ENCODE data around the gene B4GALT6. TPM values are rescaled to one million over a fixed set of nuclear protein-coding genes. Genes with fewer than 3 reads are reported as not detected.

B4GALT6 gene
- total RNA-seq, 1 experiment from 2014 or later = 15.3 TPM

DNA sequence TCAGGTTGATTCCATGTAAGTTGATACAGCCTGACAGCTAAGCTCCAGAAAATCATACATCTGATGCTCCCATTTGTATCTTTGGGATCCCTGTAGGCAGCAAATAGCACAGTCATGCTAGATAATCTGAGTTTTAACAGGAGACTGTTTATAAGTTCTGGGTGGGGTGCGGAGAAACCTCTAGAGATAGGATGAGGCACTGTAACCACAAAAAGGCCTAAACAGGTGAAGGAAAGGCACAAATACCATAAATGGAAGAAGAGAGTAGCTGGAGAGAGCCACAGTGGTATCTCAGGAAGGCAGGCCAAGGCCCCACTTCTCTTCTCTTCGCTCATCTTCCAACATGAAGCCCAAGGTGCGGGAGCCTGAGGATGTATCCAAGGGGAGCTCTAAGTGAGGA is 18.1 kb upstream of the B4GALT6 start:
- DNase-seq = no peak
- no peak overlapping the region for H3K4me3 ChIP-seq (ENCODE audit: insufficient read depth, low read depth, low read length)
- no peaks in the 10 kb centered on the region for H3K36me3 ChIP-seq (replicated peaks; ENCODE audit: control insufficient read depth, insufficient read depth, low read length)
- H3K27me3 ChIP-seq (ENCODE audit: control insufficient read depth, insufficient read depth, low read length) = no peaks in the 10 kb centered on the region

DNA sequence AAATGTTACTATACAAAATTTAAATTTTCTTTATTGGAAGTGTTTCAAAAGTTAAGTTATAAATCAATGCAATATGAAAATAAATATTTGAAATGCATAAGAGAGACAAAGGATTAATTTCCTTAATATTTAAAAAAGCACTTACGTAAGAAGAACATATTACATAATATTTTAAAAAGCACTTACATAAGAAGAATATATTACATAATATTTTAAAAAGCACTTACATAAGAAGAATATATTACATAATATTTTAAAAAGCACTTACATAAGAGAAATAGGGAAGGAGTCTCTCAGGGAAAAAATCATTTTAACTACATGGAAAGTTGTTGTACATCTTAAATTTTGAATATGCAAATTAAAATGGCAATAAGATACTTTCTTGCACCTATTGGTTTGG is 17.4 kb upstream of the B4GALT6 start:
- H3K4me3 ChIP-seq (ENCODE audit: insufficient read depth, low read depth, low read length) = no peak overlapping the region
- DNase-seq = no peak
- no peaks in the 10 kb centered on the region for H3K27me3 ChIP-seq (ENCODE audit: control insufficient read depth, insufficient read depth, low read length)
- H3K36me3 ChIP-seq (replicated peaks; ENCODE audit: control insufficient read depth, insufficient read depth, low read length) = no peaks in the 10 kb centered on the region

DNA sequence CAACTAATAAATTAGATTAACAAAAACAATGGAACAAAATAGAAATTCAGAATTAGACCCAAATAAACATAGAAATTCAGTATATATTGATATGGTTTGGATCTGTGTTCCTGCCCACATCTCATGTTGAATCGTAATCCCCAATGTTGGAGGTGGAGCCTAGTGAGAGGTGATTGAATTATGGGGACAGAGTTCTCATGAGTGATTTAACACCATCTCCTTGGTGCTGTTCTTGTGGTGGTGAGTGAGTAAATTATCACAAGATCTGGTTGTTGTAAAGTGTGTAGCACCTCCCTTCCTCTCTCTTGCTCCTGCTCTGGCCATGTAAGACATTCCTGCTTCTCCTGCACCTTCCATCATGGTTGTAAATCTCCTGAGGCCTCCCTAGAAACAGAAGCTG is 16.6 kb upstream of the B4GALT6 start:
- H3K36me3 ChIP-seq (replicated peaks; ENCODE audit: control insufficient read depth, insufficient read depth, low read length) = no peaks in the 10 kb centered on the region
- no peaks in the 10 kb centered on the region for H3K27me3 ChIP-seq (ENCODE audit: control insufficient read depth, insufficient read depth, low read length)
- DNase-seq = no peak
- H3K4me3 ChIP-seq (ENCODE audit: insufficient read depth, low read depth, low read length) = no peak overlapping the region

DNA sequence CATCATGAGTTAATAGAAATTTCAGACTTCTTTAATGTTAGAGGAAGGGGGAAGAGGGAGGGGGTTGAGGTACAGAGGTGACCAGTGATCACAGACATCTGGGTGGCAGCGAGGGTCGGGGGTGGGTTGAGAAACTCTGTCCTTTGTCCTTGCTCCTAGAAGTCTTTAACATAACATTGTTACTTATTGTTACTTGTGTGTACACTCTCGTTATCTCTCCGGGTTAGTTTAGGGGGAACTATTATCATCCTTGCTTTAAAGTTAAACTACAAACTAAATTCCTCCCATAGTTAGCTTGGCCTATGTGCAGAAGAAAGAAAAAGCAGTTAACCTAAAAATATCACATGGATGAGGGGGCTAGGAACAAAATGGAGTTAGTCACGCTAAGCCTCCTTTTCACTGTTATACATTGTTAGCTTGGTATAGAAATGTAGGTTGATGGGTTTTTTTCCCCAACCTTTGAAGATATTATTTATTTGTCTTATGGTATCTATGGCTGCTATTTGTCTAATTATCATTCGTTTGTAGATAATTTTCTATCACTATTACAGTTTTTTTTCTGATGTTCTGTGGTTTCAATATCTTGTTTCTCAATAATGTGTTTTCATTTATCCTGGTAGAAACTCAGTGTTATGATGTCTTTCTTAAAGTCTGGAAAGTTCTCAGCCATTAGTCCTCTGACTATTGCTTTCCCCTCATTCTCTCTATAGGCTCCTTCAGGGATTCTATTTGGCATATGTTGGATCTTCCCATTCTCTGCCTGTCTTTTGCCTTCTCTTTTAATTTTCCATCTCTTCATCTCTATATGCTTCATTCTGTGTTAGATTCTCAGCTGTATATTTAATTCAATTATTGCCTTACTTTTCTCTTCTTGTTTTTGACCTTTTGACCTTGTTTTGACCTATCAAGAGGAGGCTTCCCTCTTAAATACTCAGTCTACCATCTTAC is 13.2 kb upstream of the B4GALT6 start:
- Histone ChIP-seq H3K4me3 (ENCODE audit: insufficient read depth, low read depth, low read length) (no peak overlapping the region), H3K36me3 (replicated peaks; ENCODE audit: control insufficient read depth, insufficient read depth, low read length) (no peaks in the 10 kb centered on the region), H3K27me3 (ENCODE audit: control insufficient read depth, insufficient read depth, low read length) (no peaks in the 10 kb centered on the region)
- no peak for DNase-seq

DNA sequence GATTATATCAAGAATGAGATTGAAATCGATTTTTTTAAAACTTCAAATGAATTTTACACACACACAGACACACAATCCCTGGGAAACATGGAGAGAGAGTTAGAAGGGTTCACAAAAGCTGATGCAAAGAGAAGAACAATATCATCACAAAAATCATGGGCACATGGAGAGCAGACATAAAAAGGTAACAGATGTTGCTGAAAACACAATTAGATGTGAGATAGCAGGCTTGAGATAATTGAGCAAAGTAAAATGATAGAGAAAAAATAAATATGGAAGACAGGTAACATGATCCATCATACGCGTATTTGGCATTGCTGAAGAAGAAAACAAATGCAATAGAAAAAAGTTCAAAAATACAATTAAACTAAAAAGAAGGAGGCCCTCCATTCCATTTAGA is 11.6 kb upstream of the B4GALT6 start:
- H3K27me3 ChIP-seq (ENCODE audit: control insufficient read depth, insufficient read depth, low read length) = no peaks in the 10 kb centered on the region
- DNase-seq = no peak
- H3K4me3 ChIP-seq (ENCODE audit: insufficient read depth, low read depth, low read length) = no peak overlapping the region
- H3K36me3 ChIP-seq (replicated peaks; ENCODE audit: control insufficient read depth, insufficient read depth, low read length) = no peaks in the 10 kb centered on the region

DNA sequence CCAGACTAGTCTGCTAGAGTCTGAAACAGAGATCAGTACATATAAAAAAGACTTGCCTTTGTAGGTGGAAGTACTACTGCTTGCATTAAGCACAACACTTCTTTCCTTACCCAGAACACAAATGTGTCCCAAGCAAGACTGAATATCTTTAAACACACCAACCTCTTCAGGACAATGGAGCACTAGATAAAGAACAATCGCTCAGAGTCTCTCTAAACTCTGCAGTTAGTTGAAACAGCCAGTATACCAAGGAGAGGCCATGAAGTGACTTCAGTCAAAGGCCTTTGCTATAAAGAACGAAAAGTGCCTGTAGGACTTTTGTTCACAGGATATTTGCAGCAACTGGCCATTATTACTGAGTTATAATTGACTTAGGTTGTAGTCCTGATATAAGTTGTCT is 9.9 kb upstream of the B4GALT6 start:
- no peaks in the 10 kb centered on the region for H3K27me3 ChIP-seq (ENCODE audit: control insufficient read depth, insufficient read depth, low read length)
- H3K36me3 ChIP-seq (replicated peaks; ENCODE audit: control insufficient read depth, insufficient read depth, low read length) = no peaks in the 10 kb centered on the region
- no peak for DNase-seq
- H3K4me3 ChIP-seq (ENCODE audit: insufficient read depth, low read depth, low read length) = no peak overlapping the region

DNA sequence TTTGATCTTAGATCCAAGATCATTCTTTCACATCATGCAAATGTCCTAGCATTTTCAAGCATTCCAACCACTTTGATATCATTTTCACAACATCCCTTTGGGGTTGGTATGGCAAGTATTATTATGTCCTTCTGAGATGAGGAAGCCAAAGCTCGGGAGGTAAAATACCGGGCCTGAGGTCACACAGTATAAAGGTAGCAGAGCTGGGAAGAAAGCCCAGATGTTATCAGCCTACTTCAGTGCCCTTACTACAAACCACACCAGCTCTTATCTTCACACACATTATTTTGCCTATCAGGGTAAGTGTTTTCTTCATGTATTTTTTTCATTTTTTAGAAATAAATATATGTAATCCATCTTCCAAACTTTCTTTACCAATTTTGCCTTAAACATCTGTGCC is 4.2 kb upstream of the B4GALT6 start:
- Histone ChIP-seq H3K4me3 (ENCODE audit: insufficient read depth, low read depth, low read length) (no peak overlapping the region), H3K27me3 (ENCODE audit: control insufficient read depth, insufficient read depth, low read length) (no peaks in the 10 kb centered on the region), H3K36me3 (replicated peaks; ENCODE audit: control insufficient read depth, insufficient read depth, low read length) (no peaks in the 10 kb centered on the region)
- DNase-seq = no peak

DNA sequence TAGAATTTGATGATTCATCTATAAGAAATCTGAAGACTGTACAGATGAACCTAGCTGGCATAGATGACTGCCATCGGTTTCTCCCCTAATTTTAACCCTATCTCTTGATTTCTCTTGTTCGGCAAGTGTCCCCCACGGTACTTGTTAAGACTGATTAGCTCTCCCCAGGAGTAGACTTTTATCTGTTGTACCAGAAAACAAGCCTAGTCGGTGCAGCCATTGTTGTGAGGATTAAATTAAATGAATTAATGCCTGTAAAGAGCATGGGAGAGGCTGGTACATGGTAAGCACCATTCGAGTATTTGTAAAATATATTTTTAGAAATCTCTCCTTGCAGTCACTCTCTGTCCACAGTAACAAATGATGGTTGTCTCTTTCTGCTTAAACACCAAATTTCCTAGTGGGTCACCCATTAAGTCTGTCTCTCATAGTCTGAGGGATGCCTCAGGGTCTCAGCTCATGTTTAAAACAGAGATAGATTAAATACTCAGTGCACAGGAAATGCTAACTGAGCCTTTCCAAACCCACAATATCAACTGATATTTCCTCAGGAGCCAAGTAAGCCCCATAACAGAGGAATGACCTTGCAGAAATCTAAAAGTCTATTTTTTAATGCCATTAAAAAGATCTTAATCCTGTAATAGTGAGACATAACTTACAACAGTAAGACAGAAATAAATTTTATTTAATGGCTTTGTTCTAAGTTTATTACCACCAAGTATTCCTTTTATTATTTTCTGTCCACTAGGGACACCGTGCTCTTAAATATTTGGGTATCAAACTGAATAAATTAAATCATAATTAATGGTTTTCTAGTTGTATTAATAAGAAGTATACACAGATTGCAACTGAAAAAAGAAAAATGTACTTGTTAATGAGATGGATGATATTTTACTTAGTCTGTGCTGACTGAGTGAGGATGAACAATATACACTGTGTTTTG is 2.9 kb upstream of the B4GALT6 start:
- no peaks in the 10 kb centered on the region for H3K27me3 ChIP-seq (ENCODE audit: control insufficient read depth, insufficient read depth, low read length)
- H3K36me3 ChIP-seq (replicated peaks; ENCODE audit: control insufficient read depth, insufficient read depth, low read length) = no peaks in the 10 kb centered on the region
- H3K4me3 ChIP-seq (ENCODE audit: insufficient read depth, low read depth, low read length) = no peak overlapping the region
- DNase-seq = no peak

DNA sequence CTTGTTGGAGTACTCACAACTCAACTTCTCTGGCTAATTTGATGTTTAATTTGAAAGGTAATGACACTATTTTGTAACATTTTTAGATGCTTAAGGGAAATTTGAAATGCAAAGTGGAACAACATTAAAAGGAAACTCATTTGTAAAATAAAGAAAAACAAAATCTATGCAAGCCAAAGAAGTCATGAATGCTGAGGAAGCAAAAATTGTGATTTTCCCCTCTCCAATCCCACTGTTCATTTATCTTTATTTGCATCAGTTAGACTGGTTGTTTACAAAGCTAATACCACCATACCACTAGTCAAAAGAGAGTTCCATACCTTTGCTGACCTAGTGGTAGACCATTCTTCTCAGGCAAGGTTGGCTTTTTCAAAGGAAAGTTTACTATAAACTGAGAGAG is 2.2 kb upstream of the B4GALT6 start:
- Histone ChIP-seq H3K4me3 (ENCODE audit: insufficient read depth, low read depth, low read length) (no peak overlapping the region), H3K27me3 (ENCODE audit: control insufficient read depth, insufficient read depth, low read length) (no peaks in the 10 kb centered on the region), H3K36me3 (replicated peaks; ENCODE audit: control insufficient read depth, insufficient read depth, low read length) (no peaks in the 10 kb centered on the region)
- no peak for DNase-seq

DNA sequence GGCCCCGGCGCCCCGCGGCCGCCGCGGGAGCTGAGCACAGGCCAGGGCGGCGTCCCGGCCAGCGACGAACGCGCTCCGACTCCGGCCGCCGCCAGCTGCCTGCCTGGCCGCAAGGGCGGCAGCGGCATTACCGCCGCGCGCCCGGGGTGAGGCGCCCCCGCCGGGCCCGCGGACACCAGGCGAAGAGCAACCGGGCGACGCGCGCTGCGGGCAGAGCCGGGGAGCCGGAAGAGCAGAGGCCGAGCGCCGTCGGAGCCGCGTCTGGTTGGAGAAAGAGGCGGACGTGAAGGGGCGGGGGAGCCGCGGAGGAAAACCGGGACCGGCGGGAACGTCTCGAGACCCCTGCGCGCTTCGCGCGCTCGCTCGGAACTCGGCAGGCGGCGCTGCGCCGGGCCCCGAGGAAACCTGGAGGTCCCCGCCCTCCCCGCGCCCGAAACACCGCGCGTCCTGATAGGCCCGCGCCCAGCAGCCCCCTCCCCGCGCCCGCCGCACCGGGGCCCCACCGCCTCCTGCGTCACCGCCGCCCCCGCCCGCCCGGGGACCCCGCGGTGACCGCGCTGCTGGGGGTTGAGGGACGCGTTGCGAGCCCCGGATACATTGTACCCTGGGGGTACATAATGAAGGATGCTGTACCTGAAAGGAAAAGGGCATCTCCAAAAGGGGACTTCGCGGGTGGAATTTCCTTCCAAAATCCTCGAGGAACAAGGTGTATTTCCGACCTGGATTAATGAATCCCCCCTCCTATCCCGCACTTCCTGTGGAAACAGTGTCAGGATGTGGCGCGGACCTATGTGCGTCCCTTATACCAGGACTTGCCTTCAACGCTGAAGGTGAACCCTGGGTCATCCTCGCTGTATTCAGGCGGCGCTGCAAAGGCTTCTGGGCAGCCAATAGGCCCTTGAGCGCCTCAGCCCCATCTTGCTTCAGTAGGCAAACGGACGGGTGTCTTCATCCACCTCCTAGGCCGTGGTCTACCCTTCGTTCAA is 1.0 kb upstream of the B4GALT6 start:
- Histone ChIP-seq H3K27me3 (ENCODE audit: control insufficient read depth, insufficient read depth, low read length) (no peaks in the 10 kb centered on the region), H3K4me3 (ENCODE audit: insufficient read depth, low read depth, low read length) (peak overlapping the region; percentile 86), H3K36me3 (replicated peaks; ENCODE audit: control insufficient read depth, insufficient read depth, low read length) (no peaks in the 10 kb centered on the region)
- DNase-seq = peak; percentile 94

DNA sequence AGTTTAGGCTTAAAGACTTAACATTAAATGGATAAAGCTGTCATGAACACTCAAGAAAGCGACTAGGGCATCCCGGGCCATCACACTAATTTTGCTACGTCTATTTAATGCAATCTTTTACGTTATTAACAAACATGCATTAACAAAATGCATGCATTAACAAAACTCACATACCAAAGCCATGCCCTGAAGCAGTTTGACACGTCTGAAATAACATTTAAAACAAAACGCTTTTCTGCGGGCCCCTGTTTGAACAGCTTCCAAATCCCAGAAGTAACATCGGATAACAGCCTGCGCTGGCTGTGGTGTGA is 458 bp downstream of the B4GALT6 start:
- Histone ChIP-seq H3K36me3 (replicated peaks; ENCODE audit: control insufficient read depth, insufficient read depth, low read length) (no peaks in the 10 kb centered on the region), H3K4me3 (ENCODE audit: insufficient read depth, low read depth, low read length) (peak overlapping the region; percentile 86), H3K27me3 (ENCODE audit: control insufficient read depth, insufficient read depth, low read length) (no peaks in the 10 kb centered on the region)
- no peak for DNase-seq

DNA sequence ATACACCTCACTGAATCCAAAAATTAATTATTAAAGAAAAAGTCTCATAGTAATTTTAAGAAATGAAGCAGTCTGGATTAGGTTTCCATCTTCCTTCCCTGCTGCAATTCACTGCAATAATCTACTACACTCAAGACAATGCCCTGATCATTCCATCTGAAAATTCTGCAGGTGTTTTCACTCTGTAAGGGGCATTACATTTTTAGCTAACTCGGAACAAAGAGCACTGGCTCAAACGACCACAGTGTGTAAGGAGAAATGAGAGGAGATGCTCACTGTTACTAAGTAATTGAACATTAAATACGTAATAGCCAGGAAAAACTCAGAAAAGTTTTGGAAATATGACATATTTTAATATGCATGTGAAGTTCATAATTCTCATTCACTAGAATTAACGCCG is 1.3 kb downstream of the B4GALT6 start:
- H3K36me3 ChIP-seq (replicated peaks; ENCODE audit: control insufficient read depth, insufficient read depth, low read length) = no peaks in the 10 kb centered on the region
- H3K4me3 ChIP-seq (ENCODE audit: insufficient read depth, low read depth, low read length) = peak overlapping the region; percentile 86
- DNase-seq = no peak
- H3K27me3 ChIP-seq (ENCODE audit: control insufficient read depth, insufficient read depth, low read length) = no peaks in the 10 kb centered on the region

DNA sequence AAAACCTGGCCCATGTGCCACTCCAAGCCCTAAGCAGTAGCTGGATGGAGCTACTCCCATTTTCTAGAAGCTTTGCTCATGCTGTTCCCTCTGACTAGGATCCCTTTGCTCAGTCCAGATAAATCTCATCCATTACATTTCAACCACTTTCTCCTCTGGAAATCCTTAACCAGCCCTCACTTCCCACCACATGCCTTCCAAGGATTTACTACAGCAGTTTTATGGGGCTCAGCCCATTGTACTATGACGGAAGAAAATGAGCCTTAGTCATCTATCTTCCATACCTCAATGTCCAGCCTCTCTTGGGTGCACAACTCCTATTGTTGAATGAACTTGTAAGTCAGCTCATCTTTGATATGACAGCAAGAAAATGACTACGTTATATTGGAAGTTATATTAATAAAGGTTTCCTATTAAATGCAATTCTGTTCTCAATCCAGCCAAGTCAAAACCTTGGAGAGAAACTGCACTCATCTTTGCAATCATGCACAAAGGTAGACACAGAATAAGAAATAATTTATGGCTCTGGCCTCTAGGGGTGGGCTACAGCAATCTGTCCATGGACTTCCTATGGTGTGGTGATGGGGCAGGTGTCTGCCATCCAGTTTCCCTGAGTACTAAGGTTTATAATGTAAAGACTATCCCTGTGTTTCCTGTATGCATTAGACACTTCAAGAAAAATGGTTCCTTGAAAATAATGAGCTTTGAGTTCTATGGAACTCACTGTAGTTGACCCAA is 3.4 kb downstream of the B4GALT6 start:
- DNase-seq = no peak
- H3K36me3 ChIP-seq (replicated peaks; ENCODE audit: control insufficient read depth, insufficient read depth, low read length) = no peaks in the 10 kb centered on the region
- no peaks in the 10 kb centered on the region for H3K27me3 ChIP-seq (ENCODE audit: control insufficient read depth, insufficient read depth, low read length)
- no peak overlapping the region for H3K4me3 ChIP-seq (ENCODE audit: insufficient read depth, low read depth, low read length)

DNA sequence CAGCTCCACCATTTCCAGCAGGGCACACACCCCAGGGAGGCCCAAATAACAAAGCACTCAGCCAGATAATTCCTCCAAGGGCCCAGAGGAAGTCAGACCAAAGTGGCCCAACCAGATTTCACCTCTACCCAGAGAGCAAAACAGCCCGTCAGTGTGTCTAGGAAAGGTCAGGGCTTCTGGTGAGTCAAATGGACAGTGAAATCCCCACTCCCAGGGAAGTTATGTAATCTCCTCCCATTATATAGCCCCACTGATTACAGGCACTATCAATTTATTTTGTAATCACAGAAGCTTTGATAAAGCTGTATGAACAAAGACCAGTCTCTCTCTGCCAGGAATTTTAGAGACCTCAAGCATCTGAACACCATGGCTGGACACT is 4.0 kb downstream of the B4GALT6 start:
- no peaks in the 10 kb centered on the region for H3K27me3 ChIP-seq (ENCODE audit: control insufficient read depth, insufficient read depth, low read length)
- no peak for DNase-seq
- no peaks in the 10 kb centered on the region for H3K36me3 ChIP-seq (replicated peaks; ENCODE audit: control insufficient read depth, insufficient read depth, low read length)
- no peak overlapping the region for H3K4me3 ChIP-seq (ENCODE audit: insufficient read depth, low read depth, low read length)

Measured in H7 (cell line).